Nephron (organoid): ENCODE results near the gene DTWD2.

Experiments
- H3K27ac Mint-ChIP-seq, 3 experiments: 2 replicates each; pipeline ENCODE4 v1.8.0; 2020; ENCODE audit warnings: mixed read lengths in 3 of 3, mild to moderate bottlenecking in 2 of 3, moderate library complexity in 1 of 3
- H3K27me3 Mint-ChIP-seq: 2 replicates; pipeline ENCODE4 v1.8.0; 2021; ENCODE audit warnings: low read depth, mild to moderate bottlenecking, moderate library complexity, mixed read lengths
- H3K36me3 Mint-ChIP-seq: 2 replicates; pipeline ENCODE4 v1.8.0; 2020; ENCODE audit warnings: low read depth, mixed read lengths
- H3K4me1 Mint-ChIP-seq: 2 replicates; pipeline ENCODE4 v1.8.0; 2020; ENCODE audit warnings: mixed read lengths
- H3K4me3 Mint-ChIP-seq, 3 experiments: 2 replicates each; pipeline ENCODE4 v1.8.0; 2020; ENCODE audit warnings: mild to moderate bottlenecking in 3 of 3, mixed read lengths in 3 of 3, moderate library complexity in 2 of 3
- H3K9me3 Mint-ChIP-seq: 2 replicates; pipeline ENCODE4 v1.8.0; 2020; ENCODE audit warnings: mixed read lengths
- CTCF ChIP-seq, 3 experiments: fragments of 200-600 bp; sonication (generic); IDR thresholded peaks; one replicate each; pipeline ENCODE4 v1.5.0; 2021; ENCODE audit warnings: antibody characterized with exemption in 3 of 3; ENCODE audit not compliant: unreplicated experiment in 3 of 3

The DTWD2 gene

GRCh38 chr5:118990582-118990981 lies 2.2 kb upstream of the DTWD2 start:
- Mint-ChIP-seq H3K4me1 (peaks cover 18% of the 10 kb centered on the region), H3K27ac (no peak overlapping the region), H3K36me3 (no peaks in the 10 kb centered on the region), H3K9me3 (peaks cover 13% of the 10 kb centered on the region), H3K27me3 (no peaks in the 10 kb centered on the region), H3K4me3 (peak overlapping the region; percentile 8 to 58 (median 49))
- TF ChIP-seq CTCF (IDR thresholded peaks at IDR 0.05; ENCODE audit: unreplicated experiment in 3 of 3), result no peak

GRCh38 chr5:118989816-118990215 lies 1.5 kb upstream of the DTWD2 start:
- H3K27me3 Mint-ChIP-seq, result no peaks in the 10 kb centered on the region

GRCh38 chr5:118988866-118989180 lies 476 bp upstream of the DTWD2 start:
- no peaks in the 10 kb centered on the region for H3K27me3 Mint-ChIP-seq
- H3K9me3 Mint-ChIP-seq, result peaks cover 4% of the 10 kb centered on the region
- H3K27ac Mint-ChIP-seq, result peak overlapping the region in 2 of 3 experiments; percentile 66 to 82
- H3K4me3 Mint-ChIP-seq, result peak overlapping the region; percentile 80 to 88 (median 84)
- no peaks in the 10 kb centered on the region for H3K36me3 Mint-ChIP-seq
- H3K4me1 Mint-ChIP-seq, result peaks cover 18% of the 10 kb centered on the region
- no peak for TF ChIP-seq CTCF (IDR thresholded peaks at IDR 0.05; ENCODE audit: unreplicated experiment in 3 of 3)

More at GRCh38 chr5:118989816-118990215, 1.5 kb upstream of the DTWD2 start:
- no peaks in the 10 kb centered on the region for H3K36me3 Mint-ChIP-seq
- H3K27ac Mint-ChIP-seq, result no peak overlapping the region
- peaks cover 6% of the 10 kb centered on the region for H3K9me3 Mint-ChIP-seq
- H3K4me3 Mint-ChIP-seq, result peak overlapping the region; percentile 8 to 58 (median 49)
- H3K4me1 Mint-ChIP-seq, result peaks cover 18% of the 10 kb centered on the region
- TF ChIP-seq CTCF (IDR thresholded peaks at IDR 0.05; ENCODE audit: unreplicated experiment in 3 of 3), result no peak

GRCh38 chr5:118984602-118985001 lies 3.7 kb downstream of the DTWD2 start:
- Mint-ChIP-seq H3K27me3 (no peaks in the 10 kb centered on the region), H3K4me1 (peaks cover 18% of the 10 kb centered on the region), H3K36me3 (peaks cover 19% of the 10 kb centered on the region), H3K27ac (no peak overlapping the region), H3K9me3 (peaks cover 2% of the 10 kb centered on the region), H3K4me3 (no peak overlapping the region)
- TF ChIP-seq CTCF (IDR thresholded peaks at IDR 0.05; ENCODE audit: unreplicated experiment in 3 of 3), result no peak

GRCh38 chr5:118981783-118982182 lies 6.6 kb downstream of the DTWD2 start:
- Mint-ChIP-seq H3K4me1 (peaks cover 4% of the 10 kb centered on the region), H3K9me3 (peaks cover 20% of the 10 kb centered on the region), H3K36me3 (peaks cover 40% of the 10 kb centered on the region), H3K4me3 (no peak overlapping the region), H3K27me3 (no peaks in the 10 kb centered on the region), H3K27ac (no peak overlapping the region)
- no peak for TF ChIP-seq CTCF (IDR thresholded peaks at IDR 0.05; ENCODE audit: unreplicated experiment in 3 of 3)

DNA sequence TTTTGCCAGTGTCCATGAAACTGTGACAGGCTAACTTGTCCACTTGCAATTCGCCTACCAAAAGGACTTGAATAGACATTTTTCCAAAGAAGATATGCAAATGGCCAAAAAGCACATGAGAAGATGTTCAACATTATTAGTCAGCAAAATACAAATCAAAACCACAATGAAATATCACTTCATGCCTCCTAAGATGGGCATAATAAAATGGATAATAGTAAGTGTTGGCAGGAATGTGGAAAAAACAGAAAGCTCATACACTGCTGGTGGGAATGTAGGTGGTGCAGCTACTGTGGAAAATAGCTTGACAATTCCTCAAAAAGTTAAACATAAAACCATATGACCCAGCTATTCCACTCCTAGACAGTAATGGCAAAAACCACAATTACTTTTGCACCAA lies 7.9 kb downstream of the DTWD2 start:
- H3K9me3 Mint-ChIP-seq, result peaks cover 32% of the 10 kb centered on the region
- no peaks in the 10 kb centered on the region for H3K4me1 Mint-ChIP-seq
- no peak for TF ChIP-seq CTCF (IDR thresholded peaks at IDR 0.05; ENCODE audit: unreplicated experiment in 3 of 3)
- no peak overlapping the region for H3K4me3 Mint-ChIP-seq
- peaks cover 53% of the 10 kb centered on the region for H3K36me3 Mint-ChIP-seq
- H3K27me3 Mint-ChIP-seq, result no peaks in the 10 kb centered on the region
- no peak overlapping the region for H3K27ac Mint-ChIP-seq
